ENCODE results near the gene FZR1. TPM values are rescaled to one million over a fixed set of nuclear protein-coding genes. Genes with fewer than 3 reads are reported as not detected.

The FZR1 gene
- total RNA-seq, 1 experiment from 2014 or later: 51.4 TPM

DNA sequence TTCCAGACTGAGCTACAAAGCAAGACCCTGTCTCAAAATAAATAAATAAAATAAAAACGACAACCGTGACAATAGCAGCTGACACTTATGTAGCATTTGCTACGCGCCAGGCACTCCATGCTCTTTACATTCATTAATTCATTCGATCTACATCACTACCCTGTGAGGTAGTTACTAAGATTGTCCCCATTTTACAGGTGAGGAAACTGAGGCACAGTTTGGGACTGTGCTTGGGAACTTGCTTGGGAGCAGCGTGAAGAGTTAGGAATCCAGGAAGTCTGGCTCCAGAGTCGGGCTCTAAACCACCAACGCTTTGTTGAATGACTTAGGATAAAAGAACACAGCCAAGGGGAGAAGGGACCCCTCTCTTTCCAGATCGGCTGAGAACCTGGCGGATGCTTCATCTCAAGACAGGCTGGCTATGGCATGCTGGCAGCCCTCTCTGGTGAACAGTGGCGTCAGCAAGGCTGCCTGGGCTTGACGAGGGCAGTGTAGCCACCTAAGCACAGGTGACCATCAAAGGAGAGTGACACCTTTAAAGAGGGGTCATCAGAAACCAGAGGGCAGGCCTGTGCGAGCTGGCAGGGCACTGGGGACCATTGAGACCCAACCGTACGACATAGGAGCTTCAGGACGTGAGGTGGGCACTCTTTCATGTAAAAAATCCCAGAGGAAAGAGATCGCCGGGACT, 6.2 kb upstream of the FZR1 start:
- H3K23ac ChIP-seq (ENCODE audit: insufficient read length, low read depth, low read length): no peak overlapping the region
- TF ChIP-seq CTCF (conservative IDR thresholded peaks at IDR 0.05): no peak
- Mint-ChIP-seq H3K27me3 (ENCODE audit: low read depth) (no peaks in the 10 kb centered on the region), H3K9me3 (no peaks in the 10 kb centered on the region; a peak in 1 of 5 replicates), H3K4me3 (peak overlapping the region; percentile 91 to 95), H3K4me1 (peaks cover 11 to 14% of the 10 kb centered on the region in 2 experiments), H3K27ac (peak overlapping the region; percentile 99; a peak in 5 of 7 replicates), H3K36me3 (ENCODE audit: insufficient read depth in 1 of 3, low read depth in 3 of 3) (peaks cover 12 to 28% (median 28%) of the 10 kb centered on the region in 3 experiments; a peak in 6 of 7 replicates)
- no peak overlapping the region for H2BK5ac ChIP-seq (ENCODE audit: insufficient read length, low read length)
- H2BK15ac ChIP-seq (ENCODE audit: low read depth, low read length): no peak overlapping the region
- H3K9ac ChIP-seq (ENCODE audit: extremely low read depth, insufficient read length, low read length): peak overlapping the region; percentile 96
- peak overlapping the region; percentile 54 for H3K18ac ChIP-seq (ENCODE audit: insufficient read length, low read depth, low read length)
- H3K4ac ChIP-seq (ENCODE audit: low read depth, low read length): no peak overlapping the region
- peak overlapping the region; percentile 97; the same call in 1 of the 2 replicates for H3K14ac ChIP-seq (ENCODE audit: insufficient read depth, low read length)
- no peak overlapping the region for H3K27ac ChIP-seq (ENCODE audit: insufficient read length, low read depth, low read length)
- H3T11ph ChIP-seq (ENCODE audit: low read length): no peak overlapping the region
- no CpG with 5 or more reads among the region's 18 CpGs for WGBS (ENCODE audit: extremely low coverage, insufficient read length, low lambda C conversion rate)
- H2BK120ac ChIP-seq (ENCODE audit: low read depth, low read length, poor library complexity, severe bottlenecking): no peak overlapping the region
- no peak for DNase-seq
- peaks cover 10% of the 10 kb centered on the region for H3K79me2 ChIP-seq (ENCODE audit: insufficient read depth, low read length)
- H3K79me1 ChIP-seq (ENCODE audit: insufficient read depth, low read depth, low read length, poor library complexity, severe bottlenecking): no peaks in the 10 kb centered on the region
- peaks cover 6% of the 10 kb centered on the region for H3K23me2 ChIP-seq (ENCODE audit: insufficient read length, low read depth, low read length, poor library complexity, severe bottlenecking)
- H4K91ac ChIP-seq (ENCODE audit: insufficient read length, low read depth, low read length): no peak overlapping the region
- H4K5ac ChIP-seq (ENCODE audit: insufficient read length, low read depth, low read length): no peak overlapping the region
- no peak overlapping the region for H2AK5ac ChIP-seq (ENCODE audit: insufficient read length, low read length)
- no peaks in the 10 kb centered on the region for H3K9me3 ChIP-seq (ENCODE audit: control insufficient read depth, low read depth, low read length)
- peak overlapping the region; percentile 95 for H3K4me2 ChIP-seq (ENCODE audit: insufficient read depth, insufficient read length, low read length)
- H3K4me1 ChIP-seq (ENCODE audit: insufficient read depth, low read length): no peaks in the 10 kb centered on the region
- H4K20me1 ChIP-seq (ENCODE audit: control insufficient read depth, insufficient read depth, insufficient read length): no peaks in the 10 kb centered on the region
- H3K56ac ChIP-seq (ENCODE audit: insufficient read length, low read depth, low read length): no peak overlapping the region
- no peak overlapping the region for H4K8ac ChIP-seq (replicated peaks; ENCODE audit: insufficient read length, low read depth, low read length)
- H2BK12ac ChIP-seq (ENCODE audit: insufficient read length, low read depth, low read length): no peak overlapping the region
- no peak overlapping the region for H2AFZ ChIP-seq (ENCODE audit: low read length)
- H3K27me3 ChIP-seq (ENCODE audit: insufficient read depth, low read length): no peaks in the 10 kb centered on the region
- H2BK20ac ChIP-seq (ENCODE audit: low read depth, low read length, poor library complexity, severe bottlenecking): no peak overlapping the region

Measured in H9 (cell line).